GM18499 (cell line): Measurements from ENCODE around the gene SEC63.
"Not testable (repeated sequence)": the region's sequence is repeated elsewhere in the genome, so short reads cannot be mapped to it uniquely, and the experiment has no call there.

ENCODE experiments used
- ATAC-seq: cut with Tn5 transposase; IDR thresholded peaks from one replicate; pipeline ENCODE4 v1.9.1; 2021; ENCODE audit warnings: moderate number of reproducible peaks; ENCODE audit not compliant: insufficient read depth, unreplicated experiment

Gene SEC63

DNA sequence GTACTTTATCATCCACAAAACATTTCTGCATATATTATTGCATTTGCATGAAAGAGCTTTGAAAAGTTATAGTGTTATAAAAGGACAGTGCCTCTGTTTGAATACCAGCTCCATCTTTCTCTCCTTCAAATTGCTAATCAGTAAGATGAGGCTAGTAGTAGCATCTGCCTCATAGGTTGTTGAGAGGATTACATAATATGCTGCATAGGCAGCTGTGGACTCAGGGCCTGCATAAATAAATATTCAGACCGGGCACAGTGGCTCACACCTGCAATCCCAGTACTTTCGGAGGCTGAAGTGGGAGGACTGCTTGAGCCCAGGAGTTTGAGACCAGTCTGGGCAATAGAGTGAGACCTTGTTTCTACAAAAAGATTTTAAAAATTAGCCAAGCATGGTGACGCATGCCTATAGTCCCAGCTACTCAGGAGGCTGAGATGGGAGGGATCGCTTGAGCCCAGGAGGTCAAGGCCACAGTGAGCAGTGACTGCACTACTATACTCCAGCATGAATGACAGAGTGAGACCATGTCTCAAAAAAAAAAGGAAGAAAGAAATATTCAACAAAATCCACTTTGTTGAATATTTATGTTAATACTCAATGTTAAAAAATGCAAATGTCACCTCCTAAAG lies 18.3 kb upstream of the SEC63 start:
- ATAC-seq, result no peak

DNA sequence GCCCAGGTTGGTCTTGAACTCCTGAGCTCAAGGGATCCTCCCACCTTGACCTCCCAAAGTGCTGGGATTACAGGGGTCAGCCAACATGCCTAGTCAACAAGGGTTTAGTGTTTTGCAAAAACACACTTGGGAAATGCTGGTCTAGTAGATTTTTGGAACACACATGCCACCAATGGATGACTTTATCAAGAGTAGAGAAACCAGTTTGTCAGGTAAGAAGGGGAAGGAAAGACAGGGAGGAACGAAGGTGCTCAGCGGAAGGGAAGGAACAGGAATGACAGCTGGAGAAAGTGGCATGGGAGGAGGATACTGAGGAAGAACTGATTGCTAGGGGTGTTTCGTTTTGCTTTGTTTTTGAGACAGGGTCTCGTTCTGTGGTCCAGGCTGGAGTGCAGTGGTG lies 15.6 kb upstream of the SEC63 start:
- ATAC-seq, result no peak

GRCh38 chr6:107972413-107973096 lies 14.5 kb upstream of the SEC63 start:
- no peak for ATAC-seq

- no peak for ATAC-seq
Measured at GRCh38 chr6:107971181-107971580, 13.2 kb upstream of the SEC63 start.

GRCh38 chr6:107970255-107970654 lies 12.2 kb upstream of the SEC63 start:
- no peak for ATAC-seq

GRCh38 chr6:107968081-107968480 lies 10.1 kb upstream of the SEC63 start:
- no peak for ATAC-seq

DNA sequence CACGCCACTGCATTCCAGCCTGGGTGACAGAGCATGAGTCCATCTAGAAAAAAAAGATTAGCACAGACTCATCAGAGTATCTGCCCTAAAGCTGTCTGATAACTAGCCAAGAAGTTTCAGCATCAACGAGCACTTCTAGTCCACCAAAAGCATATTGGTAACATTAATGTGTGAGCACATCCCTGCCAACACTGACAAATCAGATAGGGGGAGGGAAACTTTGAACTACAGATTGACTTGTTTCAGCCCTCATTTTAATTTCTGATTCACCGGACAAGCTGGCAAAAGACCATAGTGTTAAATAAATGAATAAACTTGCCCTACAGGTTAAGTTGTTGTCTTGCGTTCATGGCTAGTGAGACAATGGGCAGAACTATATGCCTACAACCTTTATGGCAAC lies 7.7 kb upstream of the SEC63 start:
- no peak for ATAC-seq

GRCh38 chr6:107962723-107963122 lies 4.7 kb upstream of the SEC63 start:
- ATAC-seq, result no peak

- ATAC-seq, result no peak
Measured at GRCh38 chr6:107959392-107959791, 1.4 kb upstream of the SEC63 start.

DNA sequence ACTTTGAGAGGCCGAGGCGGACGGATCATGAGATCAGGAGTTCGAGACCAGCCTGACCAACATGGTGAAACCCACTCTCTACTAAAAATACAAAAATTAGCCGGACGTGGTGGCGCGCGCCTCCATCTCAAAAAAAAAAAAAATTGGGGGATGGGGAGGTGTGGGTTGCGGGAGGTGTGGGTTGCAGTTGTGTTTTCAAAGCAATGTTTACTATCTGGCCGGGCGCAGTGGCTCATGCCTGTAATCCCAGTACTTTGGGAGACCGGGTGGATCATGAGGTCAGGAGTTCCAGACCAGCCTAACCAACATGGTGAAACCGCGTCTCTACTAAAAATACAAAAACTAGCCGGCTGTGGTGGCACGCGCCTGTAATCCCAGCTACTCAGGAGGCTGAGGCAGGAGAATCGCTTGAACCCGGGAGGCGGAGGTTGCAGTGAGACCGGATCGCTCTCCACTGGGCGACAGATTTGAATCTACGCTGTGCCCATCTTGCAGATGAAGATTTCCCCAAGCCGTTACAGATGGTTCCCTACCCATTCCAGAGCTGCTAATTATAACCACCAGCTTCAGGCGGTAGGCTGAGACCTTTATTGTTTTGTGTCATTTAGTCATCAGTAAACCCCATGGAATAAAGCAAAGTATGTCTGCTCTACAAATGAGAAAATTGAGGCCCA lies 818 bp upstream of the SEC63 start:
- not testable (repeated sequence) for ATAC-seq

GRCh38 chr6:107957308-107957908 lies 600 bp downstream of the SEC63 start:
- peak; percentile 5 for ATAC-seq

DNA sequence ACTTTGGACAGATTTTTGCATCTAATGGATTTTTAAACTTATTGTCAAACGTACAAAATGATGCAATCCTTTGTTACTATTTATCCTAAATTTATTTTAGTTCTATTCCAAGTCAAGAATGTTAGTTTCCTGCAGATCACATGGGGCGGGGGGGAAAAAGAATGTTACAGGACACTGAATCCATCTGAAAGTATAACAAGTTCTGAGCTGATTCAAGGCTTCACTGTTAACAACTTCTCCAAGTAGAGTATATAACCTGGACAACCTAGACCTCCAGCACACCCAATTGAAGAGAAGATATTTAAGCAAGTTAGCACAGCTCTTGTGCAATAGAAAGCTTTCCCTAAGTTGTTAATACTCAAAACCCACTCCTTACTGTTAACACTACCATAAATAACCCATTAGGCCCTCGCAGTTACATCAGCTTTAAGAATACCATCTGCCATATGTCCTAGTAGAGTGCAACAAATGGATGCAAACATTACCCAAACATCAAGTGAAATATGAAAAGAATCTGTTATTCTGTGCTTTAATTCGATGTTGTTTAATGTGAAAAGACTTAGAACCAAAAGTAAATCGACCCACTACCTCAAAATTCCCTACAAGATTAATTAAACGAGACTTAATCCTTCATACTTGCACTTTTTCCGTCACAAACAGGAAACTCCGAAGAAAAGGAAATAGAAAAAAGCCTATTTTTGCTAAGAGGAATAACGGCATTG lies 1.3 kb downstream of the SEC63 start:
- ATAC-seq, result no peak

- ATAC-seq, result no peak
Measured at GRCh38 chr6:107956181-107956580, 1.8 kb downstream of the SEC63 start.

DNA sequence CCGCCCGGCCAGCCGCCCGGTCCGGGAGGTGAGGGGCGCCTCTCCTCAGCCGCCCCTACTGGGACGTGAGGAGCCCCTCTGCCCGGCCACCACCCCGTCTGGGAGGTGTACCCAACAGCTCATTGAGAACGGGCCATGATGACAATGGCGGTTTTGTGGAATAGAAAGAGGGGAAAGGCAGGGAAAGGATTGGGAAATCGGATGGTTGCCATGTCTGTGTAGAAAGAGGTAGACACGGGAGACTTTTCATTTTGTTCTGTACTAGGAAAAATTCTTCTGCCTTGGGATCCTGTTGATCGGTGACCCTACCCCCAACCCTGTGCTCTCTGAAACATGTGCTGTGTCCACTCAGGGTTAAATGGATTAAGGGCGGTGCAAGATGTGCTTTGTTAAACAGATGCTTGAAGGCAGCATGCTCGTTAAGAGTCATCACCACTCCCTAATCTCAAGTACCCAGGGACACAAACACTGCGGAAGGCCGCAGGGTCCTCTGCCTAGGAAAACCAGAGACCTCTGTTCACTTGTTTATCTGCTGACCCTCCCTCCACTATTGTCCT lies 4.1 kb downstream of the SEC63 start:
- not testable (repeated sequence) for ATAC-seq

DNA sequence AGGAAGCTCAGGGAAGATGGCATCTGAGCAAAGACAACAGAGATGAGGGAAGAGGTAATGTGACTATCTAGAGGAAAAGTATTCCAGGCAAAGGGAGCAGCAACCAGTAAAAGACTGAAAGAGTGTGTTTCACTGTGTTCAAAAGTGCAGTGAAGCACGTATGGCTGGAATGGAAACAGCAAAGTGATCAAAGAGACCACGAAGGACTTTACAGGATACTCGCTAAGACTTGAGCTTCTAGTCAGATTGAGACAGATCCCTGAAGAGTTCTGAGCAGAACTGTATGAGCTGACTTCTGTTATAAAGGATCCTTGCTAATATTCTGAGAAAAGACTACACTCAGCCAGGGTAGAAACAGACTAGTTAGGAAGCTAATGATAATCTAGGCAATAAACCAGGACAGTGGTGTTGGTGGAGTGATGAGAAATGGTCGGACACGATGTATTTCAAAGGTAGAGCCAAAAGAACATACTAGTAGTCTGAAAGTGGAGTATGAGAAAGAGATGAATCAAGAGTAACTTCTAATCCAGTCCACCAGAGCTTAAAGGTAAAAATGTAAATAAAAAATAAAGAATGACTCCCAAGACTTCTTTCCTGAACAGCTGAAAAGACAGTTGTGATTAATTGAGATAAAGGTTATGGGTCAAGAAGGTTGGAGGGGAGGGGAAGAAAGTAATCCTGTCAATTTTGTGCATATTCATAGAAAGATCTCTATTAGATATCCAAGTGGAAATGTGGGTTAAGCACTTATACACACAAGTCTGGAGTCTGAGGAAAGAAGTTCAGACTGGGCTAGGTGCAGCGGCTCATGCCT lies 14.2 kb downstream of the SEC63 start:
- no peak for ATAC-seq

DNA sequence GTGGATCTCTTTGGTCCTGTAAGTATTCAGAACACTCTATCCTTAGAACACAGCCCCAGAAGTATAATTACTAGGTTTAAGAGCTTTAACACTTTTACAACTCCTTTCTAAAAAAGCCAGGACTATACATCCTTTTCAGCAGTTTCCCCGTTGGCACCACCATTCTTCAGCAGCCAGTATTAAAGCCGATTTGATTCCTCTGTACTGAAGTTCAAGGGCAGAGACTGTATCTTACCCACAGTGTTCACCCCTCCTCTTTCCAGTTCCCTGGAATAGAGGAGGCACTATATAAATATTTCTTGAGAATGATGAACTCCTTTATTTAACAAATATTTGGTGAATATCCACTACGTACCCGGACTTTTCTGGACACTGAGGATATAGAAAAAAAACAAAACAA lies 15.9 kb downstream of the SEC63 start:
- ATAC-seq, result no peak

DNA sequence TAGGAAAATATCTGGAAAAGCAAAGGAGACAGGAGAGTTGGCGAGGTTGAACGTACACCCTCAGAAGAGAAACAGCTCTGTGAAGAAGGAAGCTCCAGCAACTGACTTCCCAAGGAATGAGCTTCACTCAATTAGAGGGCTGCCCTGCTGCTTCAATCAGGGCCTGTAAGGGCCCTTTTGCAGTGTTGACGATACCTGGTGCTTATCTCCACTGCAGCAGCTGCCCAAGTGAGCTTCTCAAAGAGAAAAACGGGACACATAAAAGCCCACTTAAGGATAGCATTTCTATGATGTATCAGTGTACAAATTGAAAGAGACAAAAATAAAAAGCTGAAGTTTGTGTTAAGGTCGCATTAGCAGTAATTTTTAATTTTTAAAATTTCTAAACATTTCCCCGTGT lies 16.4 kb downstream of the SEC63 start:
- no peak for ATAC-seq

- no peak for ATAC-seq
Measured at GRCh38 chr6:107941199-107941598, 16.8 kb downstream of the SEC63 start.

DNA sequence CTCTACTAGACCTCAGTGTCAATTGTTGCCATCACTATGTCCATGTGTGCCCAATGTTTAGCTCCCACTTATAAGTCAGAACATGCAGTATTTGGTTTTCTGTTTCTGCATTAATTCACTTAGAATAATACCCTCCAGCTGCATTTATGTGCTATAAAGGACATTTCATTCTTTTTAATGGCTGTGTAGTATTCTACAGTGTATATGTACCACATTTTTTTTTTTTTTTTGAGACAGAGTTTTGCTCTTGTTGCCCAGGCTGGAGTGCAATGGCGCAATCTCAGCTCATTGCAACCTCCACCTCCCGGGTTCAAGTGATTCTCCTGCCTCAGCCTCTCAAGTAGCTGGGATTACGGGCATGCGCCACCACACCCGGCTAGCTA lies 21.1 kb downstream of the SEC63 start:
- not testable (repeated sequence) for ATAC-seq
